HFF-Myc (cell line): ENCODE measurements around the gene BMX.

Experiments used
- DNase-seq: peaks from one replicate; pipeline ENCODE4 v3.0.0-alpha.2; 2011; ENCODE audit warnings: low read depth; ENCODE audit errors: extremely low read depth
- H3K4me3 ChIP-seq: replicated peaks from 2 replicates; pipeline ENCODE4 v1.5.1; 2011; ENCODE audit warnings: low read depth, mild to moderate bottlenecking, control low read depth, low read length
- CTCF ChIP-seq: IDR thresholded peaks from 2 replicates; pipeline ENCODE4 v1.5.1; 2012; ENCODE audit warnings: mild to moderate bottlenecking, low read depth, low read length, control low read depth; ENCODE audit errors: missing control alignments

The BMX gene

DNA sequence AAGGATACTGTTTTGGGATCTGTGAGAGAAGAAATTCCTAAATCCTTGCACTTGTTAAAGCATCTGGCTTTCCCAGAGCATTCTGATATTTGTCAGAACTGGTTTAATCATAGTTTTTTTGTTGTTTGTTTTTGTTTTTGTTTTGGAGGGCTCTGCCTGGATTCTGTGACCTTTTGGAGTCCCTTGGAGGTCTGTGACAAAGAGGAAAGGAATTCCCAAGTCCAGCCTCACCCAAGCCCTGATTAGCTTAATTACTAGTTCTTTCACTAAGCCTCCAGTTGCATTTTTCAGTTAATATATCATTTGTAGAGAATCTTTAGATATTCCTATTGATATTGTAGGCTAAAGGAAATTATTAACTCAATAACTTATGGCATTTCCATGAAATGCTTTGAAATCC lies 99.4 kb downstream of the BMX start:
- no peak for TF ChIP-seq CTCF
- no peak overlapping the region for H3K4me3 ChIP-seq
- no peak for DNase-seq

DNA sequence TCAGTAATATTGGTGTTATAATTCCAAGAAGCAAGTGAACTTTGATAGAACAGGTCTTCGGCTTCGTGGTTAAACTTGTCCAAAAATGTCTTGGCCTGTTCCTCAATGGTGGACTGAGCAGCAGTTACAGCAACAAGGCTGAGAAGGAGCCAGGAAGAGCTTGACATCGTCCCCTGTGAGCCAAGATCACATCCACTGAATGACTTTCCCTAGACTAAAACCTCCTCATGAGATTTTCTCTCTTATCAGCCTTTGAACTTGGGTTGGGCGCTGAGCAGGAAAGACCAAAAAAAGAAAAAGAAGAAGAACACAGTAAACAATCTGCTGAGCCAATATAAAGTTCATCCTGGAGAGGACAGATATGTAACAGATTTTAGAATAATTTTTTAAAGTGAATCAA lies 100.1 kb downstream of the BMX start, which contains the start of gene ACE2:
ACE2 (minus strand) TSS at position 216 of the 400 bp plus-strand sequence; CDS start at position 167, 49 bp downstream.
- no peak within 1 kb of the TSS for H3K4me3 ChIP-seq
- no peak for TF ChIP-seq CTCF
- no peak for DNase-seq

GRCh38 chrX:15601932-15602331 lies 101.3 kb downstream of the BMX start:
- DNase-seq = no peak
- H3K4me3 ChIP-seq = no peak overlapping the region
- TF ChIP-seq CTCF = no peak

GRCh38 chrX:15602761-15603160 lies 102.2 kb downstream of the BMX start:
- TF ChIP-seq CTCF = no peak
- no peak overlapping the region for H3K4me3 ChIP-seq
- no peak for DNase-seq

GRCh38 chrX:15605226-15605625 lies 104.6 kb downstream of the BMX start:
- TF ChIP-seq CTCF = no peak
- H3K4me3 ChIP-seq = no peak overlapping the region
- no peak for DNase-seq
